ENCODE results near the gene CHRM2. TPM values are rescaled to one million over a fixed set of nuclear protein-coding genes. Genes with fewer than 3 reads are reported as not detected.
A peak's percentile ranks its signal among the peaks of the same experiment; 100 is the strongest.

The CHRM2 gene
- total RNA-seq, 4 donors from 2014 or later = 6.6 to 29.5 (median 10.7) TPM

DNA sequence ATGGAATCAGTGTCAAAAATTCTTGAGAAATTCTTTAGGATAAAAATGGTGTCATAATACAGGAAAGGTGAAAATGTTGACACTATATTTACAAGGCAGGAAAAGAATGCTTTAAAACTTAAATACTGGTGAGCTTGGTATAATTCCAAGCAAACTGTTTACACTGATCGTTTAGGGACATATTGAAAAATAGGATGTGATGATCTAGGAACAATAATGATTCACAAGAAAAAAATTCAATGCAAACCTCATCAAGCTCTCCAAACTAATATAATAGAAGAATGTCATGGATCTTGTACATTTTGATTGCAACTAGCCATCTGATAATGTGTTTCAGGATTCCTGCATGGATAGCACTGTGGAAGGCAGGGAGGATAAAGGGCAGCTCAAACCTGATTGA is 98.4 kb downstream of the CHRM2 start:
- H3K27ac ChIP-seq = no peak overlapping the region
- no peak for DNase-seq
- H3K36me3 ChIP-seq = no peaks in the 10 kb centered on the region
- no peaks in the 10 kb centered on the region for H3K27me3 ChIP-seq
- TF ChIP-seq POLR2A (IDR thresholded peaks at IDR 0.05) (no peak), EP300 (IDR thresholded peaks at IDR 0.05; ENCODE audit: low read depth) (no peak), CTCF (IDR thresholded peaks at IDR 0.05) (no peak), POLR2AphosphoS5 (IDR thresholded peaks at IDR 0.05) (no peak)
- in situ Hi-C loops (cut with MboI; ENCODE audit: low pct_ligation_motif_present in 1 of 4, low pct_unique_long_range_greater_than_20kb in 1 of 4, low sequenced_read_pairs in 3 of 4) (no loop called here), intact Hi-C loops (cut with DNase I; ENCODE audit: low total_unique reads) (no loop called here)
- 54 to 56% methylated on average over 1 of the region's 1 CpG for WGBS, 2 donors (ENCODE audit: low coverage in 1 of 2)
- H3K4me1 ChIP-seq = peaks cover 0 to 8% (median 0%) of the 10 kb centered on the region in 4 donors
- H3K4me3 ChIP-seq = no peak overlapping the region
- H3K9me3 ChIP-seq = no peaks in the 10 kb centered on the region

- in situ Hi-C loops (cut with MboI; ENCODE audit: low pct_ligation_motif_present in 1 of 4, low pct_unique_long_range_greater_than_20kb in 1 of 4, low sequenced_read_pairs in 3 of 4) = no loop called here
- Histone ChIP-seq H3K36me3 (no peaks in the 10 kb centered on the region), H3K27ac (no peak overlapping the region), H3K27me3 (no peaks in the 10 kb centered on the region), H3K4me1 (peaks cover 0 to 5% (median 0%) of the 10 kb centered on the region in 4 donors), H3K9me3 (no peaks in the 10 kb centered on the region), H3K4me3 (no peak overlapping the region)
- no peak for DNase-seq
- 25% methylated on average over 2 of the region's 2 CpGs; no CpG with 5 or more reads in 1 of the 2 donors for WGBS, 2 donors (ENCODE audit: low coverage in 1 of 2)
- TF ChIP-seq EP300 (IDR thresholded peaks at IDR 0.05; ENCODE audit: low read depth) (no peak), POLR2A (IDR thresholded peaks at IDR 0.05) (no peak), CTCF (IDR thresholded peaks at IDR 0.05) (no peak), POLR2AphosphoS5 (IDR thresholded peaks at IDR 0.05) (no peak)
- intact Hi-C loops (cut with DNase I; ENCODE audit: low total_unique reads) = no loop called here
Measured at GRCh38 chr7:136969761-136970160, 101.3 kb downstream of the CHRM2 start.

DNA sequence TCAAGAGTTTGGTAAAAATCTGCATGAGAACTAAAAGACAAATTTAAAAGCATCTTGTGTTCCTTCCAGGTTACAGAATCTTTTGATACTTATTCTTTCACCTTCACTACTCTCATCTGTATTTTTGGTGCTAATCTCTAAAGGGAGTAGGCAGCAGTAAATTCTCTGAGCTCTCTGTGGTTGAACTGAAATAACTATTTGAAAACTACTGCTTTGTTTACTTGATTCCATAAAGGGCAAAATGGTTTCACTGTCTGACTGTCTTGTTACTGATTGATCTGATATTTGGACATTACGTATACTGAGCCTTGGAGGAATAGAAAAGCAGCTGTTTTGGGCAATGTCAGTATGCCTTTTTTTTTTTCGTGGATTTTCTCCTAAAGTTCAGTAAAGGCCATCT is 103.3 kb downstream of the CHRM2 start:
- WGBS, 2 donors (ENCODE audit: low coverage in 1 of 2) = 44 to 57% methylated on average over 2 of the region's 2 CpGs
- in situ Hi-C loops (cut with MboI; ENCODE audit: low pct_ligation_motif_present in 1 of 4, low pct_unique_long_range_greater_than_20kb in 1 of 4, low sequenced_read_pairs in 3 of 4) = no loop called here

DNA sequence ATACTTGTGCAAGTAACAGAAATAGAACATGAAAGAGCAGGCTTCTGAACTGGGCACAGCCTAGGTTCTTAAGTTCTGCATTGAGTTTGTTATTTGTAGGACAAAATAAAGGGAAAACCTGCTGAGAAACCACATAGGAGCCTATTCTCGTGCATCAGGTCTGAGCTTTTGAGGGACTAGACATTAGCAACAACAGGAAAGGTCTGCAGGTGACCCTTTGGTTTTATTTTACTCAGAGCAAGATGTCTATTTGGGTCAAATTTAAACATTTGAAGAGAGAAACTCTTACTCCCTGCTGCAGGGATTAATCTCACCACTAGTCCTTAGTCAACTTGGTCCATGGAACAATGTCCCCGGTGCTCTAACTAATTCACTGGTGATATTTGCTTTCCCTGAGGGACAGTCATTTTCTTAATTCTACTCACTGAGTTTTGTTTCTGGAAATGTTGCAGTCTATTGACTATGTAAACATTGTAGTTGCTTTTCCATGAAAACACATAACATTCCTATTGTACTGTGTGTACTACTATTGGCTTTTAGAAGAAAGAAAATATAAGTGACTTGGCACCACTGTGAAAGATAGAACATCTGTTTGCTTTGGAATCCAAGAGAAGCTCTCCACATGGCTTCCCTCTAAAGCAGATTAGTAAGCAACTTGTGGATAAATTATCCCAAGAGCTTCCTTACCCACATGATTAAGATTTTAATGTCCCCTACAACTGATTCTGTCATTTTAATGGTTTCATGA is 108.2 kb downstream of the CHRM2 start:
- no peak for DNase-seq
- in situ Hi-C loops (cut with MboI; ENCODE audit: low pct_ligation_motif_present in 1 of 4, low pct_unique_long_range_greater_than_20kb in 1 of 4, low sequenced_read_pairs in 3 of 4) (no loop called here), intact Hi-C loops (cut with DNase I; ENCODE audit: low total_unique reads) (no loop called here)
- Histone ChIP-seq H3K27ac (no peak overlapping the region), H3K4me3 (no peak overlapping the region), H3K27me3 (no peaks in the 10 kb centered on the region), H3K36me3 (no peaks in the 10 kb centered on the region), H3K9me3 (no peaks in the 10 kb centered on the region), H3K4me1 (no peaks in the 10 kb centered on the region)
- no peak for TF ChIP-seq CTCF (IDR thresholded peaks at IDR 0.05)
- no peak for TF ChIP-seq POLR2AphosphoS5 (IDR thresholded peaks at IDR 0.05)
- TF ChIP-seq EP300 (IDR thresholded peaks at IDR 0.05; ENCODE audit: low read depth) = no peak
- no peak for TF ChIP-seq POLR2A (IDR thresholded peaks at IDR 0.05)
- WGBS, 2 donors (ENCODE audit: low coverage in 1 of 2) = 30 to 46% methylated on average over 2 of the region's 2 CpGs

More for the DNA sequence above, 103.3 kb downstream of the CHRM2 start:
- Histone ChIP-seq H3K36me3 (no peaks in the 10 kb centered on the region), H3K4me3 (no peak overlapping the region), H3K27me3 (no peaks in the 10 kb centered on the region), H3K9me3 (no peaks in the 10 kb centered on the region), H3K27ac (peak overlapping the region in 1 of 4 donors; percentile 12), H3K4me1 (no peaks in the 10 kb centered on the region)
- no peak for TF ChIP-seq POLR2AphosphoS5 (IDR thresholded peaks at IDR 0.05)
- no peak for TF ChIP-seq POLR2A (IDR thresholded peaks at IDR 0.05)
- TF ChIP-seq CTCF (IDR thresholded peaks at IDR 0.05) = no peak
- TF ChIP-seq EP300 (IDR thresholded peaks at IDR 0.05; ENCODE audit: low read depth) = no peak
- no peak for DNase-seq
- intact Hi-C loops (cut with DNase I; ENCODE audit: low total_unique reads) = no loop called here
